Naive thymus-derived CD4-positive, alpha-beta T cell (primary cell): ENCODE results near the gene LRRC56. TPM values are rescaled to one million over a fixed set of nuclear protein-coding genes. Genes with fewer than 3 reads are reported as not detected.

Experiments
- ATAC-seq: fragments of 150-1000 bp; cut with Tn5 transposase; 2 replicates; pipeline ENCODE4 v1.10.0; 2021; ENCODE audit warnings: mild to moderate bottlenecking, moderate library complexity
- CTCF ChIA-PET: fragments of 350-600 bp; sonication (Branson Sonifier 250); formaldehyde crosslinking; loops from one replicate; lab custom pipeline; 2021; ENCODE audit warnings: antibody characterized with exemption; lab: Charles Lee
- POLR2A ChIA-PET: fragments of 350-600 bp; sonication (Branson Sonifier 250); formaldehyde crosslinking; loops from one replicate; lab custom pipeline; 2021; ENCODE audit warnings: antibody characterized with exemption, inconsistent platforms; lab: Charles Lee
- DNase-seq, 9 donors: peaks; one replicate each; pipeline versions ENCODE4 v3.0.0 to v3.0.0-alpha.2; 2020 to 2022; ENCODE audit warnings: mixed read lengths in 1 of 9
- H3K27ac ChIP-seq: one replicate; pipeline ENCODE4 v1.7.0; 2013; ENCODE audit warnings: mild to moderate bottlenecking, low read depth, low read length, moderate library complexity
- H3K27me3 ChIP-seq, 2 donors: one replicate each; pipeline ENCODE4 v1.7.0; 2013; ENCODE audit warnings: low read length in 2 of 2, mild to moderate bottlenecking in 2 of 2, moderate library complexity in 2 of 2; ENCODE audit not compliant: control insufficient read depth in 2 of 2, insufficient read depth in 2 of 2
- H3K36me3 ChIP-seq, 3 experiments: 1 replicate in 2 of 3; 2 replicates in 1 of 3; pipeline ENCODE4 v1.7.0; 2013; ENCODE audit warnings: low read length in 3 of 3, mild to moderate bottlenecking in 3 of 3, moderate library complexity in 1 of 3; ENCODE audit not compliant: insufficient read depth in 3 of 3, control insufficient read depth in 2 of 3
- H3K4me1 ChIP-seq, 2 donors: one replicate each; pipeline ENCODE4 v1.7.0; 2013; ENCODE audit warnings: low read length in 2 of 2, mild to moderate bottlenecking in 2 of 2, moderate library complexity in 1 of 2; ENCODE audit not compliant: control insufficient read depth in 2 of 2, insufficient read depth in 2 of 2
- H3K4me3 ChIP-seq: 2 replicates; pipeline ENCODE4 v1.7.0; 2013; ENCODE audit warnings: mild to moderate bottlenecking, low read length
- H3K9me3 ChIP-seq, 3 experiments: 1 replicate in 2 of 3; 2 replicates in 1 of 3; pipeline ENCODE4 v1.7.0; 2013; ENCODE audit warnings: low read length in 3 of 3; ENCODE audit not compliant: control insufficient read depth in 2 of 3
- H3K27ac Mint-ChIP-seq, 9 donors: one replicate each; pipeline ENCODE4 v1.8.0; 2020 to 2022; ENCODE audit warnings: mixed read lengths in 9 of 9, mild to moderate bottlenecking in 8 of 9, moderate library complexity in 5 of 9, inconsistent platforms in 2 of 9
- H3K27me3 Mint-ChIP-seq, 5 donors: one replicate each; pipeline ENCODE4 v1.8.0; 2021 to 2022; ENCODE audit warnings: mixed read lengths in 5 of 5, mild to moderate bottlenecking in 1 of 5
- H3K36me3 Mint-ChIP-seq, 5 donors: one replicate each; pipeline ENCODE4 v1.8.0; 2020 to 2022; ENCODE audit warnings: mixed read lengths in 5 of 5, mild to moderate bottlenecking in 3 of 5, inconsistent platforms in 1 of 5
- H3K4me1 Mint-ChIP-seq, 7 donors: one replicate each; pipeline ENCODE4 v1.8.0; 2020 to 2022; ENCODE audit warnings: mixed read lengths in 7 of 7, mild to moderate bottlenecking in 3 of 7, inconsistent platforms in 1 of 7
- H3K4me3 Mint-ChIP-seq, 10 donors: one replicate each; pipeline ENCODE4 v1.8.0; 2020 to 2022; ENCODE audit warnings: mild to moderate bottlenecking in 10 of 10, mixed read lengths in 10 of 10, moderate library complexity in 6 of 10, inconsistent platforms in 2 of 10
- H3K9me3 Mint-ChIP-seq, 11 donors: one replicate each; pipeline ENCODE4 v1.8.0; 2020 to 2022; ENCODE audit warnings: mixed read lengths in 11 of 11, mild to moderate bottlenecking in 4 of 11, inconsistent platforms in 1 of 11, moderate library complexity in 1 of 11
- intact Hi-C, 2 donors: fragments of 100-400 bp; cut with micrococcal nuclease; formaldehyde crosslinking; loops; one replicate each; pipeline ENCODE4 v1.15.1; 2023
- polyA plus RNA-seq, 2 donors: library from polyadenylated mRNA; unstranded; fragments of 300-500 nt; fragmentation: Illumina TruSeq; gene quantifications; one replicate each; pipeline ENCODE4 v1.2.3, GENCODE V29; 2021
- total RNA-seq, 6 experiments: library from RNA in 5 of 6; stranded (reverse) in 5 of 6; gene quantifications; 1 replicate in 5 of 6; 2 replicates in 1 of 6; pipeline ENCODE4 v1.2.3 and lab custom pipeline; 2021 to 2026

LRRC56 gene
- total and polyA plus RNA-seq, 7 experiments from 2014 or later = 0.35 to 5.1 (median 3.1) TPM

- Mint-ChIP-seq H3K4me3 (no peak overlapping the region), H3K36me3 (peaks cover 0 to 6% (median 0%) of the 10 kb centered on the region in 5 donors), H3K27me3 (no peaks in the 10 kb centered on the region), H3K27ac (no peak overlapping the region), H3K9me3 (no peaks in the 10 kb centered on the region), H3K4me1 (peaks cover 0 to 5% (median 2%) of the 10 kb centered on the region in 7 donors)
- CTCF ChIA-PET = interaction anchor here (1.6 kb wide), 1 partner anchor 12 kb away, joined by 5 read pairs; no protein-coding TSS in a partner anchor
- no peak for DNase-seq
- Histone ChIP-seq H3K9me3 (no peaks in the 10 kb centered on the region), H3K27ac (no peak overlapping the region), H3K4me3 (no peak overlapping the region), H3K27me3 (no peaks in the 10 kb centered on the region), H3K36me3 (peaks cover 0 to 30% (median 0%) of the 10 kb centered on the region in 3 experiments), H3K4me1 (peaks cover 5 to 6% of the 10 kb centered on the region in 2 donors)
- intact Hi-C loops = no loop called here
- POLR2A ChIA-PET = no interaction called here
- ATAC-seq = no peak
Observed at GRCh38 chr11:530960-531831, 6.1 kb upstream of the LRRC56 start.

- Mint-ChIP-seq H3K27ac (no peak overlapping the region), H3K27me3 (no peaks in the 10 kb centered on the region), H3K36me3 (peaks cover 0 to 6% (median 0%) of the 10 kb centered on the region in 5 donors), H3K4me3 (peak overlapping the region in 1 of 10 donors; percentile 38), H3K4me1 (peaks cover 0 to 8% (median 5%) of the 10 kb centered on the region in 7 donors), H3K9me3 (no peaks in the 10 kb centered on the region)
- H3K4me3 ChIP-seq = no peak overlapping the region
- intact Hi-C loops = no loop called here
- ChIA-PET CTCF (interaction anchor here (1.6 kb wide), 1 partner anchor 13 kb away, joined by 5 read pairs; no protein-coding TSS in a partner anchor), POLR2A (interaction anchor here (0.7 to 1.3 kb wide), 2 partner anchors 26 to 226 kb away, joined by 3 to 4 read pairs; no protein-coding TSS in a partner anchor)
- ATAC-seq = no peak
- H3K9me3 ChIP-seq = no peaks in the 10 kb centered on the region
- peaks cover 11 to 12% of the 10 kb centered on the region in 2 donors for H3K4me1 ChIP-seq
- DNase-seq = no peak
- peaks cover 0 to 30% (median 0%) of the 10 kb centered on the region in 3 experiments for H3K36me3 ChIP-seq
- no peaks in the 10 kb centered on the region for H3K27me3 ChIP-seq
- H3K27ac ChIP-seq = no peak overlapping the region
Observed at GRCh38 chr11:531919-532526, 5.3 kb upstream of the LRRC56 start.

GRCh38 chr11:532527-532985 lies 4.8 kb upstream of the LRRC56 start:
- Mint-ChIP-seq H3K4me3 (peak overlapping the region in 1 of 10 donors; percentile 38), H3K9me3 (no peaks in the 10 kb centered on the region), H3K4me1 (peaks cover 4 to 10% (median 8%) of the 10 kb centered on the region in 7 donors), H3K27ac (no peak overlapping the region), H3K27me3 (no peaks in the 10 kb centered on the region), H3K36me3 (peaks cover 0 to 6% (median 0%) of the 10 kb centered on the region in 5 donors)
- Histone ChIP-seq H3K27me3 (no peaks in the 10 kb centered on the region), H3K4me3 (no peak overlapping the region), H3K27ac (no peak overlapping the region), H3K4me1 (peaks cover 14% of the 10 kb centered on the region in 2 donors), H3K36me3 (peaks cover 0 to 30% (median 0%) of the 10 kb centered on the region in 3 experiments), H3K9me3 (no peaks in the 10 kb centered on the region)
- DNase-seq (no peak), ATAC-seq (no peak)
- intact Hi-C loops = no loop called here
- POLR2A ChIA-PET = interaction anchor here (0.6 to 1.3 kb wide), 3 partner anchors 11 to 226 kb away, joined by 3 to 4 read pairs (median 3); no protein-coding TSS in a partner anchor
- CTCF ChIA-PET = interaction anchor here (1.6 kb wide), 1 partner anchor 14 kb away, joined by 5 read pairs; no protein-coding TSS in a partner anchor

- Mint-ChIP-seq H3K4me3 (peak overlapping the region in 2 of 10 donors; percentile 53 to 56), H3K27ac (no peak overlapping the region), H3K36me3 (peaks cover 0 to 6% (median 0%) of the 10 kb centered on the region in 5 donors), H3K4me1 (peaks cover 5 to 15% (median 10%) of the 10 kb centered on the region in 7 donors), H3K27me3 (no peaks in the 10 kb centered on the region), H3K9me3 (no peaks in the 10 kb centered on the region)
- H3K27ac ChIP-seq = no peak overlapping the region
- no peaks in the 10 kb centered on the region for H3K27me3 ChIP-seq
- no peaks in the 10 kb centered on the region for H3K9me3 ChIP-seq
- H3K4me1 ChIP-seq = peaks cover 19 to 20% of the 10 kb centered on the region in 2 donors
- ChIA-PET CTCF (interaction anchor here (1.6 kb wide), 1 partner anchor 14 kb away, joined by 5 read pairs; no protein-coding TSS in a partner anchor), POLR2A (interaction anchor here (0.6 to 1.3 kb wide), 3 partner anchors 11 to 227 kb away, joined by 3 to 4 read pairs (median 3); no protein-coding TSS in a partner anchor)
- DNase-seq (no peak), ATAC-seq (no peak)
- no peak overlapping the region for H3K4me3 ChIP-seq
- H3K36me3 ChIP-seq = peaks cover 0 to 30% (median 0%) of the 10 kb centered on the region in 3 experiments
- intact Hi-C loops = no loop called here
Observed at GRCh38 chr11:532986-533585, 4.2 kb upstream of the LRRC56 start.

- intact Hi-C loops = loop anchor here in 1 of 2 donors (2.0 kb wide), 1 partner anchor 35 kb away; no protein-coding TSS in a partner anchor
- ChIA-PET POLR2A (interaction anchor here (0.7 to 4.0 kb wide), 6 partner anchors 12 to 275 kb away, joined by 4 to 26 read pairs (median 4); partner anchors contain the start of gene RNH1), CTCF (interaction anchor here (0.6 kb wide), 1 partner anchor 78 kb away, joined by 4 read pairs; no protein-coding TSS in a partner anchor)
- Mint-ChIP-seq H3K27ac (no peak overlapping the region), H3K27me3 (no peaks in the 10 kb centered on the region), H3K36me3 (peaks cover 0 to 6% (median 0%) of the 10 kb centered on the region in 5 donors), H3K4me1 (peaks cover 5 to 16% (median 11%) of the 10 kb centered on the region in 7 donors), H3K4me3 (peak overlapping the region in 7 of 10 donors; percentile 33 to 83 (median 73)), H3K9me3 (no peaks in the 10 kb centered on the region)
- ATAC-seq (no peak), DNase-seq (no peak)
- Histone ChIP-seq H3K9me3 (no peaks in the 10 kb centered on the region), H3K36me3 (peaks cover 0 to 30% (median 0%) of the 10 kb centered on the region in 3 experiments), H3K27ac (peak overlapping the region; percentile 71), H3K27me3 (no peaks in the 10 kb centered on the region), H3K4me1 (peaks cover 20 to 21% of the 10 kb centered on the region in 2 donors), H3K4me3 (no peak overlapping the region)
Observed at GRCh38 chr11:533586-534395, 3.5 kb upstream of the LRRC56 start.
